GM21390 (cell line): ENCODE measurements around the gene STAM.
A peak's percentile ranks its signal among the peaks of the same experiment; 100 is the strongest.

ENCODE experiments used
- ATAC-seq: cut with Tn5 transposase; IDR thresholded peaks from one replicate; pipeline ENCODE4 v1.9.1; 2021; ENCODE audit not compliant: unreplicated experiment

STAM gene

DNA sequence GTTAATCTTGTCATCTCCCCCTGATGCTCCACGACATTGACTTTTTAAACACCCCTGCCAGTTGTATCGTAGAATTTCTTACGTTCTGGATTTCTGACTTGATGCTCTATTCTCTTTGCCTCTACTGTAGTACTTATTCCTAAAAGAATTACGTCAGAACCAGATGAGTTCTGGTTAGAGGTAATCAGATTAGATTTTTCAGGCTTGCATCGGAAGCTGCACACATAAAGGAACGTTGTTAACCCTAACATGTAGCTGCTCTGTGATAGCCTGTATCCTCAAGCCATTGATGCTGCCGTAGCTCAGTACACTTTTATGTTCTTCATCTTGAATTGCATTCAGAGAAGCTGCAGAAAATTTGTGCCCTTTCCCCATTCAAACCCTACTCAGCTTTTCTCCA, 81.8 kb downstream of the STAM start:
- ATAC-seq: no peak

DNA sequence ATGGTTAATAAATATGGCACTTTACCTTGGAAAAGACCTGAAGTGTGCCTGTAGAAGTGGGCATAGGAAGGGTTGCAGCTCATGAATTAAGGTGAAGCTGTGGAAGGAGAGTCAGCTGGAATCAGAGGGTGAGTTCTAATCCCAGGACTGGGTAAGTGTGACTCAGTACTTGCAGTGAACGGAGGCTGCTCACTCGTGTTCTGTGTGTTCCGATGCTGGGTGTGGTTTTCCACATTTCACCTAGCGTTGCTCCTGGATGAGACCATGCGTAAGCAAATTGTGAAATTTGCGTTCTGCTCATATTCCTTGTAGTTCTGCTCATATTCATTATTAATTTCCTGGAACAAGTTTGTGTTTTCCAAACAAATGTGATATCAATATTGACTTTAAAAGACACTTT, 85.7 kb downstream of the STAM start:
- ATAC-seq: no peak

DNA sequence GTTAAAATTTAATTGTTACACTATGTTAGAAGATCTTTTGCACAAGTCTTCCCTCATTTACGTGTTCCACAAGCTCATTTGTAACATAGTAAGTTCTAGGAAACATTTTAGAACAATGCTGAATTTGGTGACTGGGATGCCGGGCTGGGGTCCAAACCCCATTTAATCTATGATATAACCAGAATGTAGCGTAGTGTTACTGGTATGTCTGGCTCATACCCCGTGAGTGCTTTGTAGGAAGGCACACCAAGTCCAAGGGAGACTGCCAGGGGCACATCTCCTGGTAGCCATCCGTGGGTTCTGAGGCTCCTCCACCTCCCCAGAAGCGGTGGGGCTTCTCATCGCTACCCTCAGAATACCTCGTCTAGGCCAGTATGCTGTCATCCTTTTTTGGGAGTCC, 86.7 kb downstream of the STAM start:
- ATAC-seq: no peak

DNA sequence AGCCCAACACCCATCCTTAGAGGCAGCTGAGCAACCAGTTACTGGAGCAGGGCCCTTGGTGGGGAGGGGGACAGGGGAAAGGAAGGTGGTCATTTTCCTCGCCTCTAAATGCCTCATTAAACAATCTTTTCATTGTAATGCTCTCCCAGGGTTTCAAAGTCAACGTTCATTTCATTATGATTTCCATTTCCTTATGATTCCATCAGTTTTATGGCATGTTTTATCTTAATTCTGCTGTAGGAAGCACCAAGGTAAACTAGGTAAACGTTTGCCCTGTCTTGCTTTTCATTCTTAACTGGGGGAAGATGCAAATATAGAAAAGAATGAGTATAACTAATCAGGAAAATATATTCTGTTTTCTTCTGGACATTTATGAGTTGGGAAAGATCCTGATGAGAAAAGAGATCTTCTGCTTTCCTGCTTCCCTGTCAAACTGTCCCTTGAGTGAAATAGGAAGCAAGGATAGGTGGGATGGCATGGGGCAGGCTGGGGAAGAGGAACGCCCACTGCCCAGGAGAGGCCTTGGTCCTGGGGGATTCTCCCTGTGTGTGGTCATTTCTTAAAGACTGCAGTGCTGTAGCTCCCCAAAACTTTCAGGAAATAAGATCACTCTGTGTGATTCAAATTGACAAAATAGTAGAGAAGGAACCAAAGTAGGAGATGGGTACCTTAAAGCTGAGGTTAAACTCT, 87.5 kb downstream of the STAM start:
- no peak for ATAC-seq

DNA sequence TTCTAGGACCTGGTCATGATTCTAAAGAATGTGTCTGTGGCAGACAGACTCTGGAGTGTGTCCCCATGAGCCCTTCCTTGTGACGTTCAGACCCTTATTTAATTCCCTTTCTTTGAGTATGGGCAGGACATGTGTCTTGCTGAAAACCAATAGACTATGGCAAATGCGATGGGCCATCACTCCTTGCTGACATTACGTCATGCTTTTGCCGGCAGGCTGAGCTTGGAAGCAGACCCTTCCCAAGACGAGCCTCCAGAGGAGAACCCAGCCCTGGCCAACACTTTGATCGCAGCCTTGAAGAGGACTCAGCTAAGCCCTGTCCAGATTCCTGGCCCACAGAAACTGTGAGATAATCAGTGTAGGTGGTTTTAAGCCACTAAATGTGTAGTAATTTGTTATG, 89.7 kb downstream of the STAM start:
- no peak for ATAC-seq

DNA sequence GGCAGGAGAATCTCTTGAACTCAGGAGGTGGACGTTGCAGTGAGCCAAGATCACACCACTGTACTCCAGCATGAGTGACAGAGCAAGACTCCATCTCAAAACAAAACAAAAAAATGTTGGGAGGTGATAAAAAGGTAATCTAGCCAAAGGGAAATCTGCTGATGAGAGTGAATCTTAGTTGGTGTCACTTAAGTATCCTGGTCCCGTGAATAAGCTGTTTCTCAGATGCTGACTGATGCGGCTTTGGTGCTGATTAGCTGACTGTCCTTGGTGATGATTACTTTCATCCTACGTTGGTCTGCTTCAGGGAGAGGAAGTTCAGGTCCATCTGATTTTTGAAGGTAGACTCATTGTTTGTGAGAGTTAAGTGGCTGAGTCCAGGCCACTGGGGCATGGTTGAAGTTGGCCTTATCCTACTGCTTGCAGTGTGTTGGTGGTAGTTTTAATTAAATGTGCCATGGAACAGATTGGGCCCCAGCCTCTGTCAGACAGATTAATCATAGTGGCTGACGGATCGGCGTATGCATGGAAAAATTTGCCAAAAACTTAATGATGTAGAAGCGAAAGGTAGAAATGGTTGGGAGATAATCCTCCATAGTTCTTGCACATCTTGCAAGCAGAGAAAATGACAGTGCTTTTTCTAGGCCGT, 90.6 kb downstream of the STAM start:
- ATAC-seq: no peak

GRCh38 chr10:17735166-17735941, 91.4 kb downstream of the STAM start:
- ATAC-seq: no peak

GRCh38 chr10:17736223-17736622, 92.3 kb downstream of the STAM start:
- no peak for ATAC-seq

DNA sequence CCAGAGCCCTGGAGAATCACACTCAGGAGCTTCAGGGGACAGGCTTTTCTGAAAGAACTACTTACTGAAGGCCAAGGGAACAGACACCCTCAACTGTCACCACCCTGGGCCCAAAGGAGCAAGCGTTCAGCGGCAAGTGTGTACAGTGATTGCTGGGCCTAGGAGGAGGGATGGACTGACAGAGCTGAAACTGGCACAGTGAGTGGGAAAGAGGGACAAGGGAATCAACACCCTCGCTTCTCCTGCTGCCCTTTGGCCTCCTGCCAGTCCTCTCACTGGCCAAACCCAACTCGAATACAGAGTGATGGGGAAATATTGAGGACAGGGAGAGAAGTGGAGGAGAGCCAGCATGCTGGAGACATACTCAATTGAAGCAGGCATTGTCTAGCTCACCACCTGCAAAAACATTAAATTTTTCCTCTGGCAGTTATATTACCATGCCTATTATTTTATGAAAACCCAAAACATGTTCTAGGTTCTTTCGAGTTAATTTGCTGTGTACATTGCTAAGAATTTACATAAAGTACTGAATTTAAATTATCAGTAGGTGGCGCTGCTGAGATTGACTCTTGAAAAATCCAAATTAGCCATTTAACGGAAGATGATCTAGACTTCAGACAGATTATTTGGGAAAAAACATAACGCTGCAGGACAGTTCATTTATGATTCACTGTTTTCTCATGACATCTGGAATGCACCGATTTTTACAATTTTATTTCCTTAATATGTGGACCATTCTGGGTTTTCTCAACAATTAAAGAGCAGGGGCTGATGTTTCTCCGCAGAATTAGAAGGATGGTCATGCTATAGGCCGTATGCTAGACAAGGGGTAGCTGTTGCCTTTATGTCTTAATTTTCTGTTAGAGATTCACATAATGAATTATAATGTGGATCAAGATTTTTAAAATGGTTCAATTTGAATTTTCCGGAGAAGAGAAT, 93.3 kb downstream of the STAM start:
- no peak for ATAC-seq

- ATAC-seq: no peak
These were observed 96.7 kb downstream of the STAM start for GRCh38 chr10:17740668-17741067.

DNA sequence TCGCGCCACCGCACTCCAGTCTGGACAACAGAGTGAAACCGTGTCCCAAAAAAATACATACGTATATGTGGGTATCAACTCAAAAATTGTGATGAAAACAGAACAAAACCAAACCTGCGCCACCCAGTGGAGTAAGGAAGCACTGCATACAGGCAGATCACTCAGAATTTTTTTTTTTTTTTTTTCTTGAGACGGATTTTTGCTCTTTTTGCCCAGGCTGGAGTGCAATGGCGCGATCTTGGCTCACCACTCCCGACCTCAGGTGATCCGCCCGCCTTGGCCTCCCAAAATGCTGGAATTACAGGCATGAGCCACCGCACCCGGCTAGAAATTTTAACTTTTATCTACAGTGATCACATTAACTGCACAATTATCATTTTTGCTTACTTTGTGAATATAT, 99.0 kb downstream of the STAM start:
- no peak for ATAC-seq

- no peak for ATAC-seq
These were observed 99.5 kb downstream of the STAM start for GRCh38 chr10:17743437-17743836.

DNA sequence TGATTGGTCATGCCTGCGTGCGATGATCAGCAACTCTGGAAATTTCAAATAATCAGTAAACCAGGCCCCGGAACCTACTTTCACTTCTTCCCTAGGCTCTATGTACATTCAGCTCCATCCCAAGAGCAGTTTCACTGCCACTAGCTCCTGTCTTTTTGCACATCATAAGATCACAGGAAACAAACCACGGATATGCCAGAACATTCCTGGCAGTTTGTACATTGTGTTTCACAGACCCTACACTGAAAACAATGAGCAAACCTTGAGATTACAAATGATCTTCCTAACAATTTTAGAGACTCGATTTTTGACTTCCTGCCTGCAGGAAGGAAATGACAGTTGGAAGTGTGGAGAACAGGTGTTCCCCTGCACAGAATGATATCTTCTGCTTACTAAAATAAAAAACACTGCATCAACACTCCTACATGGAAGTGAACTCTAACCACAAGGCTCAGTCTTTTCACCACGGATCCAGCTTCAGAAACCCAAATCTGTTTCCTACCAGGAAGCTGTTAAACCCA, 100.5 kb downstream of the STAM start:
- no peak for ATAC-seq

DNA sequence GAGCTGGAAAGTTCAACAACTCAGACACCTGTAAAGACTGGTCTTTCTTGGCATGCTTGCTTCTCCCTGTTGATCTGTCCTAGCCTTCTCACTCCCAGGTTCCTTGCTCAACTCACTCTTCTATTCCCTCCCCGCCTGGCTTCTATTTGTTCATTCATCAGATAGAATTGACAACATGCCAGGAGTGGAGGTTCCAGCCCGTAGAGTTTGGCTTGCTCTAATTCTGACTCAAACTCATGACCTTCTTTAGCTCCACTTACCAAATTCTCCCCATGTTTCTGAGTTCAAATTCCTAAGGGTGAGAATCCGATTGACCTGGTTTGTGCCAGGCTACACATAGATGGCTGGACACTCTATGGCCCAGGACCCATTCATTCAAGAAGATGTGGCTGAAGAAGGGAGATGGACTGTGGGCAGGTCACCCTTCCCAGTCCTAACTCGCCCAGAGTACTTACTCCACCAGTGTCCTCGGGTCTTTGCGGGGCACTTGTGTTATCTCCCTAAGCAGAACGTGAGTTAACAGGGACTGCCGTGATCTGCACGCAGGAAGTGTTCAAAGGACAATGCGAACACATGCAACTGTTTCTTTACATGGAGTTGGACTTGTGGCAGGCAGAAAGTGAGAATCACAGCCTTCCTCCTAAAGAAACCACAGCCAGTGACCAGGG, 104.1 kb downstream of the STAM start:
- ATAC-seq: no peak

- ATAC-seq: no peak
These were observed 105.9 kb downstream of the STAM start for GRCh38 chr10:17749890-17750289.

- ATAC-seq: no peak
These were observed 108.0 kb downstream of the STAM start, which contains the start of gene TMEM236 for GRCh38 chr10:17751781-17752445. TSS of gene TMEM236 (plus strand) at chr10:17752201. CDS start at chr10:17752296, 95 bp downstream.

GRCh38 chr10:17756557-17757217, 112.7 kb downstream of the STAM start:
- peak; percentile 93 for ATAC-seq

DNA sequence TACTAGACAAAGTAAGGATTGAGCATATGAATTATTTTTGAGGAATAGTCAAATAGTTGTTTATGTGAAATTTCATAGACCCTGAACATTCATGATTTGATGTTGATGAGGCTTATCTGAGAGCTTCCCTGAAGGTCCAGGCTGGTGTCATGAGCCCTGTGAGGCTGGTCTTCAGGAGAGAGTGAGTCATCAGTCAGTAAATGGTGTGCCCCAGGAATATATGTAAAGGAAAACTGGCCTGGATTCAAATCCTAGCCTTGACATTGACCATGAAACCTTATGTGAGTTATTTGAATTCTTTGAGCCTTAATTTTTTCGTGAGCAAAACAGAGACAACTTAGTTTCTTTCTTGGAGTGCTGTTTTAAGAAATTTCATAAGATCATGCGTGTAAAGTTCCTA, 114.2 kb downstream of the STAM start:
- ATAC-seq: no peak

- ATAC-seq: no peak
These were observed 114.9 kb downstream of the STAM start for GRCh38 chr10:17758896-17759295.
